NCI-H82 treated with DMSO at 0.1 percent for 48 hours (cell line): ENCODE measurements around the gene DAPK1.

ENCODE experiments used
- DNase-seq: peaks from one replicate; lab custom pipeline; 2025; ENCODE audit not compliant: unreplicated experiment; lab: John Stamatoyannopoulos, UW

The DAPK1 gene

GRCh38 chr9:87567983-87568382 lies 70.3 kb downstream of the DAPK1 start:
- DNase-seq, result no peak

GRCh38 chr9:87568401-87568800 lies 70.7 kb downstream of the DAPK1 start:
- DNase-seq, result no peak

DNA sequence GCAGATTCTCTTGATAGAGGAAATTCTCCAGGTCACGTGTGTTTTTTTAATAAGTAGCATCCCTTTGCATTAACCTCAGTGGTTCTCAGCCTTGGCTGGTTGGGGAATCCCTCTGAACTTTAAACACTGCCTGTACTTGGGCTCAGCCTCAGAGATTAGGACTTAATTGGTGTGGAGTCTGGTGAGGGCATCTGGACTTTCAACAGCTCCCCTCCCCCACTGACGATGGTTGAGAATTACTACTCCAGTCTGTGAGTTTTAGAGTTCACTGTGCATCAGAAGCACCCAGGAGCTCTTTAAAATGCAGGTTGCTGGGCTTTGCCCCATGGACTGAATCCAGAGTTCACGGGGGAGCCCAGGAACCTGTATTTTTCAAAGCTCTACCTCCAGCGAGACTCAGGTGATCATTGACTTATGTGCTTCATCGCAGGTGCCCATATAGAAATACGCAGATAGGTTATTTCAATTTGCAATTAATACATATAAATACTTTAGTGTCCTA lies 71.4 kb downstream of the DAPK1 start:
- DNase-seq, result peak; percentile 28

DNA sequence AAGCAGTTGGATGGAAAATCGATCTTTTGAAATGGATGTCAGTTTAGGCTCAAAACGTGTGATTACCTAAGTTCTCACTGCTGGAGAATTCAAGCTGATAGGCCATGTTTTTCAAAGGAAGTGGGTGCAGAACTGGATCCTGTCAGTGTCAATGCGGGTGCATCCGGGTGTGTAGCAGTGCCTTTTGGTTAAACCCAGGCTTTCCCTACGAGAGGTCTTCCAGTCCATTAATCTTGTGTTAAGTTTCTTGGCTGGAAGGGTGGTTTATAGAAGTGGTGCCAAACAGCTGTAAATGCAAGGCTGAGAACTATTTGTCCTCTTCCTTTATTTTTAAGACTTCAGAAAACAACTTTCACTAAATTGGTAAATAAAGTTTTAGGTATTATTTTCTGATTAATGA lies 71.9 kb downstream of the DAPK1 start:
- no peak for DNase-seq

GRCh38 chr9:87570000-87570908 lies 72.6 kb downstream of the DAPK1 start:
- DNase-seq, result no peak

DNA sequence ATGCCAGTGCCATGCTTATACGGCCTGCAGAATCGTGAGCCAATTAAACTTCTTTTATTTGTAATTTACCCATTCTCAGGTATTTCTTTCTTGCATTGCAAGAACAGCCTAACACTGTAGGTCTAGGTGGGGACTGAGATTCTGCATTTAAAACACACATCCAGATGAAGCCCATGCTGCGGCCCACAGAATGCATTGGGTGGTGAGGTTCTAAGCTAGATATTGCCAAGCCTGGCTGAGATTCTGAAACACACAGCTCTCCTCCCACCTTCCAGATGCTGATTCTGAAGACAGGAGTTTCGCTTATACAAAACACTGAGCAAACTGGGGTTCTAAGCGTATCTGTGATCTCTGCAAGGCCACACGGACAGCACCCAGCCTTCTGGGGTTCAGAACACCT lies 75.1 kb downstream of the DAPK1 start:
- no peak for DNase-seq

DNA sequence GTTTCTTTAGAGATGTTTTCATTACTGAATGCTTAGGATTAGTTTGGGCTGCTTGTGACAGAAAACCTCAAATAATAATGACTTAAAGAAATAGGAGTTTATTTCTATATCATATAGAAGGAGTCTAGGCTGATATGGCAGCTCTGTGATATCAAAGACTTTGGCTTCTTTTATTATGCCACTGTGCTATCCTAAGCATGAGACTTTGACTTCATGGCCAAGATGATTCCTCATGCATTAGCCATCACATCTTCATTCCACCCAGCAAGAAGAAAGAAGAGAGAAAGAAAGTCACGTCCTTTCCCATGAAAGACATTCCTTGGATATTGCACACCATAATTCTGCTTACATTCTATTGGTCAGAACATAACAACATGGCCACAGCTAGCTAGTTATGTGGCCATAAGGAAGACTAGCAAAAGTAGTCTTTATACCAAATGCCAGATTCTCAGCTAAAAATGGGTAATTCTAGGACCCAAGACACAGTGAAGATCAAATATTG lies 76.2 kb downstream of the DAPK1 start:
- no peak for DNase-seq

GRCh38 chr9:87577746-87578145 lies 80.1 kb downstream of the DAPK1 start:
- no peak for DNase-seq

DNA sequence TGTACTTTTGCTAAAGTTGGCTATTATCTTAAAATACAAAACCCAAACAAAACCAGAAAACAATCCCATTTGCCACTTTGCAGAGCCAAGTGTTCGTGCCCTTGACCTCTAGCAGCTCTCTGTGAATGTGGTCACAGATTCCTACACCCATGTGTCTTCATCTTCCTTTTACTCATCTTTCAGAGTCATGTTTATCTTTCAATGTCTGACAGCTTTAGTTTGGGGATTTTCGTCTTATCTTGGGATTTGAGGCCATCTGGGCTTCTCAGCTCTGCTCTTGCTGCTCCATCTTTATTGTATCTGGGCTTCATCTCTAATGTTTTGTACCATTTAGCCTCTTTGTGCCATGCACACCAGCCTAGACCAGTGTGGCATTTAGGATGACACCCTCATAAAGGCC lies 81.0 kb downstream of the DAPK1 start:
- DNase-seq, result peak; percentile 27

GRCh38 chr9:87579781-87580541 lies 82.3 kb downstream of the DAPK1 start:
- no peak for DNase-seq

DNA sequence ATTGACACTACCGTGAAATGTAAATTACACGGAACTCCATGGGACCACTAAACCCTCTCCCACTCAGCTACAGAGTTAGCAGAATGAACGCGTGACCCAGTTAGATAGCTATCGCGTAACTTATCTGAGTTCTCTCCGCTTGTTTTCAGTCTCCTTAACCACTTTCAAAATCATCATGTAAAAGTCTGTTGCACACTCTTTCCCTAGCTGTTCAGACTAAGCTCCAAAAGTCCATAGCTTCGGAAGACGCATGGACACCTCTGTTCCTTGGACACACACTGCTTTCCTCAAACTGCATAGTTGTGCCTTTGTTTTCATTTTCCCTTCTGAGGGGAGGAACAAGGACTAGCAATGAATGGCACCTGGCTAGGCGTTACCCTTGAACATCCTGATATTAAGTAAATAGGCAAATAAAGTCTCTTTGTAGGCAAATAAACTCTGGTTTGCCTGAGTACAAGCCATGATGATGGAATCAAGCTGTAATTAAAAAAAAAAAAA lies 83.3 kb downstream of the DAPK1 start:
- no peak for DNase-seq

GRCh38 chr9:87581513-87581912 lies 83.8 kb downstream of the DAPK1 start:
- DNase-seq, result no peak

GRCh38 chr9:87581949-87582637 lies 84.4 kb downstream of the DAPK1 start:
- DNase-seq, result no peak

DNA sequence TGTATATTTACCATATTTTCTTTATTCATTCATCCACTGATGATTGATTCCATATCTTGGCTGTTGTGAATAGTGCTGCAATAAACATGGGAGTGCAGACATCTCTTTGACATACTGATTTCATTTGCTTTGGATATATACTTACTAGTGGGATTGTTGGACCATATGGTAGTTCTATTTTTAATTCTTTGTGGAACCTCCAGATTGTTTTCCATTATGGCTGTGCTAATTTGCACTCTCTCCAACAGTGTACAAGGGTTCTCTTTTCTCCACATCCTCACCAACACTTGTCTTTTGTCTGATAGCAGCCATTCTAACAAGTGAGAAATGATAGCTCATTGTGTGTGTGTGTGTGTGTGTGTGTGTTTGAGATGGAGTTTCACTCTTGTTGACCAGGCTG lies 86.7 kb downstream of the DAPK1 start:
- DNase-seq, result no peak

- DNase-seq, result no peak
Measured at GRCh38 chr9:87585123-87585855, 87.6 kb downstream of the DAPK1 start.

DNA sequence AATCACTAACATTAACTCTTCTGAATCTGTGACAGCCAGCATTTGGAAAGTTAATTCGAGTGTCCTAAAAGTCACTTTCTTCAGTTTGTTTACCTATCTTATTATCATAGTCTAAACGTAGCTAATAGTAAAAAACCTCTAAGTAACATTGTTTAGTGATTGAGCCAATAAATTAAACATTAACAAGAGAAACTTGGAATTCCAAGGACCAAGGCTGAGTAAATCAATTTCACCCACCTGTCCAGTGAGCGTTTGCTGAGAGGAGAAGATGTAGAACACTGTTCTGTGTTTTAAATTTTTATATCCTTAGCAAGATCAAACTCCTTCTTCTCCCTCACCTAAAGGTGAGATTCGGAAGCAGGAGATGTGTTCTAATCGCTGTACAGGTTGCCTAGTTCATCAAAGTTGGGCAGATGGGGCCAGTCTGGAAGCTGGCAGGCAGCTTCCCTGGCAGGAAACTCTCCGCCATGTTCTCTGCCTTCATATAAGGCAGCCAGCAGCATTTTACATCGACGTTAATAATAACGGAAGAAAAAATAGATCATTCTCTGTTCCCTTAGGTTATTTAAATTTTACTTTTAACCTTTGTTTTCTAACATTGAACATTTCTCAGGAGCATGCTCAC lies 89.2 kb downstream of the DAPK1 start:
- no peak for DNase-seq

DNA sequence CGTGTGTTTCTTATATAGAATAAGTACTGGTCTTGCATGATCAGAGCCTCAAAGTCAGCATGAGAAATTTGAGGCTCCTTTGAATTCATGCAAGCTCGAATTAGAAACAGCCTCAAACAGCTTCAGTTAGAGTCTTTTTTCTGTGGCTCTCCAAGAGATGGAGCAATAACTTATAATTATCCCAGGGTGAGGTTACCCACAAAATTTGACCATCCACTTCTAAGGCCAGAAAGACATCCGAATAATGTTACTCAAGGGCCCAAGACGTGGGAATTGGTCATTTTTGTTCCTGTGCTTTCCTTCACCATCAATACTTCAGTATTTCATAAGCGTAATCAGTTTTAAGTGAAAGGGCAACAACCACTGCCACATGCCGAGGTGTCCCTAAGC lies 89.7 kb downstream of the DAPK1 start:
- DNase-seq, result no peak

DNA sequence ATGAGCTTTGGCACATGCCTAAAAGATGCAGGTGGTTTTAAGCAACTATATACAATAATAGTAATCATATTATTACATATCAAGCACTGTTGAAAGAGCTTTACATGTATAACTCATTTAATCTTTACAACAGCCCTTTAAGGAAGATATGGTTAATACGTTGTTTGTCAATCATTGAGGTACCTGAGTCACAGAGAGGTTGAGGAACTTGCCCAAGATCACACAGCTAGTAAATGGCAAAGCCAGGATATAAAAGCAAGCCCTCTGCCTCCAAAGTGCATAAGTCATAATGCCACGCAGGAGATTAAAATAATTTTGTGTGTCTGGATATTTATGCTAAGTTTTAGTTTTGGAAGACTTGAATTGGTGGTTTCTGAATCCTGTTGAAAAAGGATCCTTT lies 90.2 kb downstream of the DAPK1 start:
- DNase-seq, result no peak

- DNase-seq, result no peak
Measured at GRCh38 chr9:87588339-87588738, 90.7 kb downstream of the DAPK1 start.

- no peak for DNase-seq
Measured at GRCh38 chr9:87590996-87591395, 93.3 kb downstream of the DAPK1 start.
